HG02571 (cell line): ENCODE data around the gene CYTH2.
"Not testable (repeated sequence)": the region's sequence is repeated elsewhere in the genome, so short reads cannot be mapped to it uniquely, and the experiment has no call there.

Source experiments
- ATAC-seq: cut with Tn5 transposase; IDR thresholded peaks from one replicate; pipeline ENCODE4 v1.9.1; 2021; ENCODE audit warnings: mild to moderate bottlenecking, moderate library complexity; ENCODE audit not compliant: unreplicated experiment

CYTH2 gene

DNA sequence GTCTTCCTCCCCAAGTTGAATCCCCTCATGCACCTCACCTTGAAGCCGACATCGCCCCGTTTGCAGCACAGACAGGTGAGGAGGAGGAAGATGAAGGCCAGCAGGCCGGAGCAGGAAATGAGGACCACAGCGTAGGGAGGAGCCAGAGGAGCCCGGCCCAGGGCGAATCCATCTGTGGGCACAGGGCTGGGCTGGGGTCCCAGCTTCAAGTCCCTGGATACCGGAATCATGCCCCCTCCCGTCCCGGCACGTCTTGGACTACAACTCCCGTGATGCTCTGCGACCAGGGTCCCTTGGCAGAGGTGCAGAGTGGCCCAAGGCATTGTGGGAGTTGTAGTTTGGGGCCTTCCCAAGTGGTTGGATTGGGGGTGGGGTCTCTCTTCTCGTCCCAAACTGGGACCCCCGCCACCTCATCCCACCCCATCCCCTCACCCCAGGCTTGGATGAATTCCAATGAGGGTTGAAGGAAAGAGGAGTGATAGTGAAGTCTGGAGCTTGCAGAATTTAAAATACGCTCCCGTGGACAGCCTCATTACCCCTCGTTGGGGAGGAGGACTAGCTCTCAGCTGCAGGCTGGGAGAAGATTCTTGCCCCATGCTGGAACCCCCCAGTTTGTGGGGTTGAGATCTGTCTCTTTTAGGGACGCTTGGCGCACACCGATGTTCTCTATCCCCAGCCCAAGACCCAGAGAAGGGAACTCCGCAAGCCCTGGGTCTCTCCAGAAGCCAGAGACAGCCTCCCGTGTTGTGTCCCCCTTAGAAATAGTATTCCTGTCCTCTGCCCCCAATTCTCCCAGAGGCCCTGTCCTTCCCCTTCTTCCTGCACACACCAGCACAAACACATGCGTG lies 41.5 kb downstream of the CYTH2 start:
- no peak for ATAC-seq

- ATAC-seq = no peak
Measured at GRCh38 chr19:48511321-48511731, 42.2 kb downstream of the CYTH2 start.

DNA sequence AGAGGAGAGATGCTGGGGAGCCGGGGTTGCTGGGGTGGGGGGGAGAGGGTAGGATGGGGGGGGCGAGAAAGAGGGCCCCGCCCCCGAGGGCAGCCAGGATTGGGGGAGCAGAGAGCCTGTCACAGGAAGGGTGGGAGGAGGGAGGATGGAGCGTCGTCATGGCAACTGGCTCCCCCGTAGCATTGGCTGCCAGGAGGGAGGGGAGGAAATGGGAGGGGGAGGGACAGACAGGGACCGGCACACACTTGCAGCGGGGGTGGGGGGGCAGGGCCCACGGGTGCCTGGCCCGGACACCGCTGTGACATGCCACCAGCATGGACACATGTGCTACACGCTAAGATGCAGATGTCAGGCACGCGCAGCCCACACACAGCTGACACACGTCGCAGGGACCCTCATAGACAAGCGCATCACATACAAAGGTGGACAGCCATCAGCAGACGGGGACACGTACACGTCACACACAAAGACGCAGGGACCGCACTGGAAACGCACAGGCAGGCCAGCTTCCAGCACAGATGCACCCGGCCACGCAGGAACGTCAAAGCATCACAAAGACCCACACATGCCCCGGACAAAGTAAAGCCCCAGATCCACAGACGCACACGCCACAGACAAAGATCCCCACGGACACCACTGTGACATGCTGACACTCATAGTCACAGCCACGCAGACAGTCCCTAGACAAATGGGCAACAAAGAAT lies 42.8 kb downstream of the CYTH2 start, which contains the start of gene LMTK3:
Gene LMTK3, minus strand, starts transcription at position 36 of the 704 bp plus-strand sequence. CDS start 259 bp downstream, outside the sequence.
- no peak for ATAC-seq

DNA sequence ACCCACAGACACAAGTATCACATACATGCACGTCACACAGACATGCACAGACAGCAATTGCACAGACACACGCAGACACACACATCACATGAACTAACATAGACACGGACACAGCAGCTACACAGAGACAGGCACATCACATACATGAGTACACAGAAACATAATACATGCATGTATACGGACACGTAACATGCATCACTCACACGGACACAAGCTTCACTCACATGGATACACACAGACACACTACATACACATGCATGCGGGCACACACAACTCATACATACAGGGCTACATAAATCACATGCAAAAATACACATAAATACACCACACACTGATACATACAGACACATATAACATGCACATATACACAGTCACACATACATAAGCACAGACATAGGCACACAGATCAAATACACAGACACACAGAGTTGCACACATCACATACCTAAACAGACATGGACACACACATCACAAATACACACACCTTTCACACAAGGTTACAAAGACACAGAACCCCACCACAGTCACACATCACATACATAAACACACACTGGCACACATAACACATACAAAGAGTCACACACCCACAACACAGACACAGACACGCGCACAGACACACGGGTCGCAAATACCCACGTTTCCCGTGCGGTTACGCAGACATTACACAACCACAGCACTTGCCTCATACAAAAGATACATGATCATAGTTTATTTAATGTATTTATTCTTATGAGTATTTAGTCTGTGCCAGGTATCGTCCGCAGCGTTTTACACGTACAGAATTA lies 43.5 kb downstream of the CYTH2 start:
- no peak for ATAC-seq

DNA sequence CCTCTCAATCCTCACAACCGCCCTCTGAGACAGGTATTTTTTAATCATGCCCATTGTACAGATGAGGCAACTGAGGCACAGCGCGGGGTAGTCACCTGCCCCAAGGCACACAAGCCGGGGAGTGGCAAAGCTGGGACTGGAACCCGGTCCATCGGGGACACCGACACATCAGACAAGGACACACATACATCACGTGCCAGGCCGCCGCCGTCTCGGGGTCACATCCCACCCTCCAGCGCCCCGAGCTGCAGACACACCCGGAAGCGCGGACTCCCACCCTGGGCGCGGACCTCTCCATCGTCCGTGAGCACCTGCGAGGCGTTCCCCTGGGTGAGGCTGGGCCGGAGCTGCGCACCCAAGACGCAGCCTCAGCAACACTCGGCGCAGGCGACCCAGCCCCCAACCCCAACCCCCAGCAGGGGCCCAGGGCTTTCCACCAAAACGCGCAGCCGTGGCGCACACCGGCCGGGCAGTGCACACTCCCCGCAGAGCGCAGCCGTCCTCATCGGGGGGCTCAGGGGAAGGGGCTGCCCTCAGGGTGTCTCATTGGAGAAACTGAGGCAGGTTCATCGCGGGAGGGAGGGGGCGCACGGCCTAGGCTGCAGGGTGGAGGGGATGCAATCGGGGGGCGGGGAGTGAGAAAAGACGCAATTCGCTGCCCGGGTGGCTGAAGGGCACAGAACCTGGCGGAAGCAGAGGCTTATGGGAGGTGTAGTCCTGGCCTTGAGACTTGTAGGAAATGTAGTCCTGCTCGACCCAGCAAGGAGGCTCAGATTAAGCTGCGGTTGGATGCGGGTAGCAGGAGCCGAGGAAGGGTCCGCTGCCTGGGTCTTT lies 44.3 kb downstream of the CYTH2 start:
- no peak for ATAC-seq

- no peak for ATAC-seq
Measured at GRCh38 chr19:48514123-48514458, 44.9 kb downstream of the CYTH2 start.

DNA sequence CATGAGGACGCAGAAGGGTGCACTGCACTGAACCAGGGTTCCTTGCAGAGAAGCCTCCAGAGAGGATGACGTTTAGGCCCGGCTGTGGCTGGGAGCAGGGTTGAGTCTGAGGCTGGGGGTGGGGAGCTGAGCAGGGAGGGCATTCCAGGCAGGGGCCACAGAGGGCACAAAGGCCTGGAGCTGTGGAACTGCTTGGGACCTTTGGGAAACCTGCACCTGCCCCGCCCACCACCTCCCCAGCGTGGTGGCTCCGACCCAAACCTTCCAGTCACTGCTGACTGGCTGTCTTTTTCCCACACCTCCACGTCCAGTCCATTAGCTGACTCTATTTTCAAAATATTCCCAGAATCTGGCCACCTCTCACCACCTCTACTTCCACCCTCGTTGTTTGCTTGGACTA lies 47.4 kb downstream of the CYTH2 start:
- ATAC-seq = no peak

DNA sequence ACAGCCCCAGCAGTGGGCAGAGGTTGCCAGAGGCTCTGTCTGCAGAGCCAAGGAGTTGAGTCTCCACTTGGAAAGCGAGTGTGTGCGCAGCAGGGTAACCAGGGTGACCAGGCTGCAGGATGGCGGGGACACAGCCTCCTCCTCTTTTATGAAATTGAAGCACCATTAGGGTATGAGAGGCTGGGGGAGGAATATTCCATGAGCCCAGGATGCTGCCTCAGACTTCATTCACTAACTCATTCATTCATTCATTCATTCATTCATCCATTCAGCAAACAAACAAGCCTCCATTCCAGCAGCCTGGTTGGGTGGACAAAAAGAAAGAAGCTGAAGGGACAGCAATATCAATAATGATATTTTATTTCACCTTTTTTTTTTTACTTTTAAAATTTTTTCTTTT lies 49.0 kb downstream of the CYTH2 start:
- no peak for ATAC-seq

DNA sequence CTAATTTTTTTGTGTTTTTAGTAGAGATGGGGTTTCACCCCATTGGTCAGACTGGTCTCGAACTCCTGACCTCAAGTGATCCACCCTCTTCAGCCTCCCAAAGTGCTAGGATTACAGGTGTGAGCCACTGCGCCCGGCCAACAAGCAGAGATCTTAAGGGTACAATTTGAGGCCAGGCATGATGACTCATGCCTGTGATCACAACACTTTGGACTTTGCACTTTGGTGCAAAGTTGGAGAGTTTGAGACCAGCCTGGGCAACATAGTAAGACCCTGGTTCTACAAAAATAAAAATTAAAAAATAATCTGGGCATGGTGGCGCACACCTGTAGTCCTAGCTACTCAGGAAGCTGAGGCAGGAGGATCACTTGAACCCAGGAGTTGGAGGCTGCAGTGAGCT lies 50.3 kb downstream of the CYTH2 start:
- not testable (repeated sequence) for ATAC-seq

- no peak for ATAC-seq
Measured at GRCh38 chr19:48520134-48520533, 51.0 kb downstream of the CYTH2 start.

DNA sequence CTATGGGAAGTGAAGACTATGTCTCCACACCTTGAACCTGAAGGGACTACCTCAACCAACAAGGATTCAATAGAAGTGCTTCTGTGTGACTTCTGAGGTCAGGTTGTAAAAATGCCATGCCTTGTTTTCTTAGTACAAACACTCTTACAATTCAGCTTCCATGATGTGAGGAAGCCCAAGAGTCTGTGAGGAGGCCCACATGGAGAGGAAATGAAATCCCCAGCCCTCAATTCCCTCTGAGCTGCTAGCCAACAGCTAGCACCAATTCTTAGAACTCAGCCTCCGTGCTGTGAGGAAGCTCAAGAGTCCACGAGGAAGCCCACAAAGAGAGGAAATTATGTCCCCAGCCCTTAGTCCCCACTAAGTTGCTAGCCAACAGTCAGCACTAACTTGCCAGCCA lies 55.1 kb downstream of the CYTH2 start:
- no peak for ATAC-seq

- ATAC-seq = no peak
Measured at GRCh38 chr19:48524732-48525131, 55.6 kb downstream of the CYTH2 start.

DNA sequence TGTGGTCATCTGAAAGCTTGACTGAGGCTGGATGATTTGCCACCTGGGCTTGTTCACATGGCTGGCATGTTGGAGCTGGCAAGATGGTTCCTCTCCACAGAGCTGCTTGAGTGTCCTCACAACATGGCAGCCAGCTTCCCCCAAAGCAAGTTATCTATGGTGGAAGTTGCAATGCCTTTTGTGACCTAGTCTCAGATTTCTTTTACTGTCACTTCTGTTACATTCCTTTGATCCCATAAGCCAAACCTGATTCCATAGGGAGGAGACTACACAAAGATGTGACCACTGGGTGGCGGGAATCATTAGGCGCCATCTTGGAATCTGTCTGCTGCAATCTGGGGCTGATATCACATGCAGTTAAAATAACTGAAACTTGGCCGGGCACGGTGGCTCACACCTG lies 60.0 kb downstream of the CYTH2 start:
- no peak for ATAC-seq

- no peak for ATAC-seq
Measured at GRCh38 chr19:48530066-48530720, 61.0 kb downstream of the CYTH2 start.

GRCh38 chr19:48530770-48531169 lies 61.6 kb downstream of the CYTH2 start:
- no peak for ATAC-seq
